Trophoblast cell (in vitro differentiated cells and primary cell): Measurements from ENCODE around the gene VAT1L.
"Not testable (repeated sequence)": the region's sequence is repeated elsewhere in the genome, so short reads cannot be mapped to it uniquely, and the experiment has no call there.

Experiments used
- DNase-seq, 2 donors: peaks; one replicate each; pipeline ENCODE4 v3.0.0-alpha.2; 2016
- H2AFZ ChIP-seq: 2 replicates; pipeline ENCODE4 v1.6.1; 2013; ENCODE audit warnings: low read length, moderate library complexity, mild to moderate bottlenecking; ENCODE audit not compliant: insufficient read depth, poor library complexity
- H2AK5ac ChIP-seq: 2 replicates; pipeline ENCODE4 v1.6.1; 2013; ENCODE audit warnings: mild to moderate bottlenecking, low read length
- H2BK120ac ChIP-seq: 2 replicates; pipeline ENCODE4 v1.6.1; 2013; ENCODE audit warnings: low read length, mild to moderate bottlenecking, moderate library complexity; ENCODE audit not compliant: insufficient read depth, poor library complexity
- H2BK12ac ChIP-seq: 2 replicates; pipeline ENCODE4 v1.6.1; 2013; ENCODE audit warnings: mild to moderate bottlenecking, low read length, moderate library complexity
- H2BK5ac ChIP-seq: 2 replicates; pipeline ENCODE4 v1.6.1; 2013; ENCODE audit warnings: low read length, low read depth, moderate library complexity, mild to moderate bottlenecking; ENCODE audit not compliant: poor library complexity
- H3K14ac ChIP-seq: 2 replicates; pipeline ENCODE4 v1.6.1; 2013; ENCODE audit warnings: mild to moderate bottlenecking, low read length
- H3K18ac ChIP-seq: 2 replicates; pipeline ENCODE4 v1.6.1; 2013; ENCODE audit warnings: mild to moderate bottlenecking, low read length
- H3K23ac ChIP-seq: 2 replicates; pipeline ENCODE4 v1.6.1; 2013; ENCODE audit warnings: low read length
- H3K27ac ChIP-seq: 2 replicates; pipeline ENCODE4 v1.5.1; 2013; ENCODE audit warnings: low read depth, mild to moderate bottlenecking, inconsistent platforms, low read length, moderate library complexity
- H3K27me3 ChIP-seq: 2 replicates; pipeline ENCODE4 v1.6.1; 2013; ENCODE audit warnings: inconsistent platforms, mild to moderate bottlenecking, low read length, moderate library complexity; ENCODE audit not compliant: insufficient read depth
- H3K36me3 ChIP-seq, 2 experiments: 1 replicate in 1 of 2; 2 replicates in 1 of 2; pipeline ENCODE4 v1.6.1; 2013; ENCODE audit warnings: low read length in 2 of 2, mild to moderate bottlenecking in 2 of 2, moderate library complexity in 1 of 2; ENCODE audit not compliant: insufficient read depth in 2 of 2, control insufficient read depth in 1 of 2
- H3K4ac ChIP-seq: 2 replicates; pipeline ENCODE4 v1.6.1; 2013; ENCODE audit warnings: low read depth, mild to moderate bottlenecking, low read length, moderate library complexity
- H3K4me1 ChIP-seq, 2 experiments: 1 replicate in 1 of 2; 2 replicates in 1 of 2; pipeline ENCODE4 v1.6.1; 2013; ENCODE audit warnings: low read length in 2 of 2, mild to moderate bottlenecking in 2 of 2, moderate library complexity in 1 of 2; ENCODE audit not compliant: insufficient read depth in 2 of 2, control insufficient read depth in 1 of 2
- H3K4me2 ChIP-seq: 2 replicates; pipeline ENCODE4 v1.6.1; 2013; ENCODE audit warnings: inconsistent platforms, mild to moderate bottlenecking, low read length, moderate library complexity
- H3K4me3 ChIP-seq: 2 replicates; pipeline ENCODE4 v1.5.1; 2013; ENCODE audit warnings: mild to moderate bottlenecking, low read depth, low read length, inconsistent platforms
- H3K79me1 ChIP-seq: one replicate; pipeline ENCODE4 v1.6.1; 2013; ENCODE audit warnings: low read length
- H3K79me2 ChIP-seq: 2 replicates; pipeline ENCODE4 v1.6.1; 2013; ENCODE audit warnings: low read length, mild to moderate bottlenecking; ENCODE audit not compliant: control insufficient read depth, insufficient read depth, poor library complexity
- H3K9ac ChIP-seq: 2 replicates; pipeline ENCODE4 v1.6.1; 2013; ENCODE audit warnings: mild to moderate bottlenecking, low read length
- H3K9me3 ChIP-seq: 2 replicates; pipeline ENCODE4 v1.6.1; 2013; ENCODE audit warnings: low read depth, mild to moderate bottlenecking, control low read depth, inconsistent platforms, low read length; ENCODE audit not compliant: insufficient read depth
- H4K12ac ChIP-seq: 2 replicates; pipeline ENCODE4 v1.6.1; 2013; ENCODE audit warnings: low read depth, mild to moderate bottlenecking, low read length, moderate library complexity
- H4K8ac ChIP-seq: 2 replicates; pipeline ENCODE4 v1.6.1; 2013; ENCODE audit warnings: low read depth, mild to moderate bottlenecking, low read length, moderate library complexity
- H4K91ac ChIP-seq: one replicate; pipeline ENCODE4 v1.6.1; 2013; ENCODE audit warnings: low read depth, mild to moderate bottlenecking, low read length, moderate library complexity
- WGBS: extraction: QIAGEN DNeasy Blood & Tissue Kit; methylation state at CpG from one replicate; pipeline ENCODE4 v1.1.7; 2013; ENCODE audit warnings: missing lambda C conversion rate; ENCODE audit not compliant: insufficient read length, insufficient coverage; ENCODE audit errors: extremely low coverage; 5-methylcytosine and 5-hydroxymethylcytosine counted together

VAT1L gene

DNA sequence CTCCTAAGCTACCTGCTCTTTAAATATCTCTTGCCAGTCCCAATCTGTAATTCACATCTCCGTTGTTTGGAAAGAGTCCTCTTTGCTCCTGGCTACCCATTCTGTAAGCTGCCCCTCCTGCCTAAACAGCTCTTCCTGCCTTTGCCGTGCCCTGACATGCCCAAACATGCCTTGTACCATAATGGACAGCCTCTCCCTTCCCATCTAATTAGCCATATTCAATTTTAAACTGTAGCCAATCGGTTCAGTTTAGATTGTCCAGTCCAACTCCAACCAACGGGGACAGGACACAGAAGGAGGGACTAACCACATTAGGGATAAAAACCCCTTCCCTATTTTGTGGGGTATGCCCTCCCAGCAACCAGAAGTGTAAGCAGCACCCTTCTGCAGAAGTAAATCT, 203.3 kb downstream of the VAT1L start:
- Histone ChIP-seq H3K23ac (no peak overlapping the region), H2BK12ac (peak overlapping the region; percentile 16), H3K4me2 (no peak overlapping the region), H3K27me3 (no peaks in the 10 kb centered on the region), H3K36me3 (no peaks in the 10 kb centered on the region), H2BK120ac (peak overlapping the region; percentile 37), H3K4me3 (no peak overlapping the region), H4K12ac (no peak overlapping the region), H2AK5ac (peak overlapping the region; percentile 42), H3K18ac (no peak overlapping the region), H3K9me3 (peaks cover 5% of the 10 kb centered on the region), H4K91ac (peak overlapping the region; percentile 49), H3K14ac (peak overlapping the region; percentile 24), H3K79me2 (no peaks in the 10 kb centered on the region), H3K27ac (peak overlapping the region; percentile 100), H2BK5ac (peak overlapping the region; percentile 63), H3K79me1 (peaks cover 14% of the 10 kb centered on the region), H4K8ac (no peak overlapping the region), H3K4me1 (peaks cover 2 to 6% of the 10 kb centered on the region in 2 experiments), H3K4ac (no peak overlapping the region), H2AFZ (no peak overlapping the region), H3K9ac (no peak overlapping the region)
- no CpG with 5 or more reads among the region's 4 CpGs for WGBS
- DNase-seq = no peak

DNA sequence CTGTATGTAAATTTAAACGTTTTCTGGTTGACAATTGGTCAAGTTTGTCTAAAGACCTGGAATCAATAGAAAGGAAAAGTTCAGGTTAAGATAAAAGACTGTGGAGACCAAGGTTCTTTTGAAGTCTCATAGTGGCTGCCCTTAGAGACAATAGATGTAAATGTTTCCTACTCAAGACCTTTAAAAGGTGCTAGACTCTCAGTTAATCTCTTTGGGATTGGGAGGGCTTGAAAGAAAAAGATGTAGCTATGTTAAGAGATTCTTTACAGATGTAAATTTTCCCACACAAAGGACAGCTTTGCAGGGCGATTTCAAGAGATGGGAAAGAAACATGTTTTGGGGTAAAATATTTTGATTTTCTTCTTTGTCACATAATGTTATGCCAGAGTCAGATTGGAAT, 204.0 kb downstream of the VAT1L start:
- H3K79me2 ChIP-seq, H3K18ac ChIP-seq, H2AFZ ChIP-seq, H2AK5ac ChIP-seq, H3K4ac ChIP-seq, H2BK12ac ChIP-seq, H2BK5ac ChIP-seq, H3K4me1 ChIP-seq, H4K91ac ChIP-seq, H3K14ac ChIP-seq, H3K36me3 ChIP-seq, DNase-seq, H3K9ac ChIP-seq, H3K27me3 ChIP-seq, H3K23ac ChIP-seq, H3K4me2 ChIP-seq, H3K9me3 ChIP-seq, H3K4me3 ChIP-seq, H4K8ac ChIP-seq, H2BK120ac ChIP-seq, H4K12ac ChIP-seq: not testable (repeated sequence)
- Histone ChIP-seq H3K27ac (peak overlapping the region; percentile 100), H3K79me1 (peaks cover 14% of the 10 kb centered on the region)
- no CpG with 5 or more reads among the region's 2 CpGs for WGBS

DNA sequence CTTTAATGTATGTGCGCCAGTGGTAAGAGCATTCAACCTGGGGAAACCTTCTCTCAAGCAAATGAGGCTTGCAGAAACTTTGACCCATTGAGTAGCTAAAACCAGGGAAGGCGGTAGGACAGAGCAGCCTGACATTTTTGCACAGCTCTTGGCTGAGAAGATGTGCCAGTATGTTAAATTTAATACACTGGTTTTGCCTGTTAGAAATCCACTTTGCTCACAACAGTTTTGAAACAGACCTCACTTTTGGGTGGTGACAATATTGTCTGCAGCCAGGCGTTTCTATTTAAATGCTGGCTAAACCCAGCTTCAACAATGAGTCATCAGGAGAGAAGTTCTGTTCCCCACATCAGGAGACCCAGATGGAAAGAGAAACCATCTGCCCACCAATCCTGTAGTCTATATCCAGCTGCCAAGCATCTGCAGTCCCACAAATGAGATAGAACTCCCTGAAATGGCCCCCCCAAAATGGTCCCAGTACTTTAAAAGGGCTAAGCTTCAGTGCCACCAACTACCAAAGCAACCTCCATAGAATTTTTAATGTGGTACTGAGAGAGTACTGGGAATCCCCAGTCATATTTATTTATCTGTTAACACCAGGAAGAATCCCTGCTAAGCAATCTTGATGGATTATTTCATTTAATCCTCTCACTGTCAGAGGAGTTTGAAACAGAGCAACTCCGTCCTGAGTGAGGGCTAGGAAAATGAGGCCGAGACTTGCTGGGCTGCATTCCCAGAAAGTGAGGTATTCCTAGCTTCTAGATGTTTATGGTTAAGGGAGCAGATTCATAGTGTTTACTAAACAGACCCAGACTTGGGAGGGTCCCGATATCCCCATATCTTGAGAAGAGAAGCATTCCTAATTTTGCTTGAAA, 205.0 kb downstream of the VAT1L start:
- Histone ChIP-seq H3K4me2 (peak overlapping the region; percentile 81), H2BK5ac (peak overlapping the region; percentile 99), H3K79me1 (peaks cover 14% of the 10 kb centered on the region), H3K79me2 (no peaks in the 10 kb centered on the region), H3K9me3 (peaks cover 5% of the 10 kb centered on the region), H3K27ac (peak overlapping the region; percentile 100), H2BK12ac (peak overlapping the region; percentile 88), H3K4me1 (peaks cover 2 to 6% of the 10 kb centered on the region in 2 experiments), H3K4ac (peak overlapping the region; percentile 47), H4K8ac (peak overlapping the region; percentile 82), H3K27me3 (no peaks in the 10 kb centered on the region), H3K14ac (peak overlapping the region; percentile 83), H3K36me3 (no peaks in the 10 kb centered on the region), H3K18ac (peak overlapping the region; percentile 87), H3K9ac (no peak overlapping the region), H2AK5ac (no peak overlapping the region), H2BK120ac (peak overlapping the region; percentile 99), H3K4me3 (no peak overlapping the region), H2AFZ (no peak overlapping the region), H4K91ac (peak overlapping the region; percentile 96), H4K12ac (peak overlapping the region; percentile 64), H3K23ac (no peak overlapping the region)
- no CpG with 5 or more reads among the region's 6 CpGs for WGBS
- DNase-seq = peak; percentile 81 to 86

DNA sequence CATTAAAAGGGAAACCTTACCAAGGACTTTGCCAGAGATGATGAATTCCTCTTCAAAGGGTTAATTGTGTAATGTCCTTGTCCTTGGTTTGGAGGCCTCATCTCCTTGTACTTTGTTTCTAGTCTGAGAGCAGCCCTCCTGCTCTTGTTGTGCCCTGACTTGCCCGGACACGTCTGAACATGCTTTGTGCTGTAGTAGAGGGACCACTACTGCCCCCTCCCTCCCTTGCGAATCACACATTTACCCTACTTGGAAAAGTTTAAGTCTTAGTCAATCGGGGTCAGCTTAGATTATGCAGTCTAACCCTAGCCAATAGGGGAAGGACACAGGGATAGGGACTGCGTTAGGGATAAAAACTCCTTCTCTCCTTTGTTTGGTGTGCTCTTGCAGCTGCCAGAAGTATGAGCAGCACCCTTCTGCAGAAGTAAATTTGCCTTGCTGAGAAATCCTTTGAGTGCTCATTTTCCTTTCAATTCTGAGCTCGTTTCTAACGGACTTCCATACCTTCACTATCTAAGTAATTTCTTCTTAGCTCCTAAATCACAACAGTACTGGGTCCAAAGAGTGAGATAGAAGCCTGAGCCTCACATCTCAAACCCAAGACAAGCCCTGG, 207.6 kb downstream of the VAT1L start:
- Histone ChIP-seq H3K9ac (no peak overlapping the region), H3K23ac (no peak overlapping the region), H2BK5ac (peak overlapping the region; percentile 36), H3K79me2 (no peaks in the 10 kb centered on the region), H3K79me1 (peaks cover 14% of the 10 kb centered on the region), H4K8ac (no peak overlapping the region), H3K18ac (no peak overlapping the region), H3K27ac (no peak overlapping the region), H3K14ac (no peak overlapping the region), H2BK120ac (no peak overlapping the region), H2BK12ac (peak overlapping the region; percentile 8), H3K27me3 (no peaks in the 10 kb centered on the region), H2AK5ac (no peak overlapping the region), H3K4me1 (peaks cover 2 to 8% of the 10 kb centered on the region in 2 experiments), H3K4me3 (no peak overlapping the region), H3K9me3 (peaks cover 5% of the 10 kb centered on the region), H3K4me2 (no peak overlapping the region), H3K36me3 (no peaks in the 10 kb centered on the region), H2AFZ (no peak overlapping the region), H3K4ac (no peak overlapping the region), H4K91ac (peak overlapping the region; percentile 34), H4K12ac (no peak overlapping the region)
- DNase-seq = no peak
- WGBS = no CpG with 5 or more reads among the region's 7 CpGs
